HG02870 (cell line): Measurements from ENCODE around the gene PTGES3L.
"Not testable (repeated sequence)": the region's sequence is repeated elsewhere in the genome, so short reads cannot be mapped to it uniquely, and the experiment has no call there.

Source experiments
- ATAC-seq: cut with Tn5 transposase; IDR thresholded peaks from one replicate; pipeline ENCODE4 v1.9.1; 2021; ENCODE audit warnings: mild to moderate bottlenecking, moderate library complexity; ENCODE audit not compliant: unreplicated experiment

PTGES3L gene

GRCh38 chr17:43014649-43015542, 35.0 kb upstream of the PTGES3L start:
- ATAC-seq = no peak

DNA sequence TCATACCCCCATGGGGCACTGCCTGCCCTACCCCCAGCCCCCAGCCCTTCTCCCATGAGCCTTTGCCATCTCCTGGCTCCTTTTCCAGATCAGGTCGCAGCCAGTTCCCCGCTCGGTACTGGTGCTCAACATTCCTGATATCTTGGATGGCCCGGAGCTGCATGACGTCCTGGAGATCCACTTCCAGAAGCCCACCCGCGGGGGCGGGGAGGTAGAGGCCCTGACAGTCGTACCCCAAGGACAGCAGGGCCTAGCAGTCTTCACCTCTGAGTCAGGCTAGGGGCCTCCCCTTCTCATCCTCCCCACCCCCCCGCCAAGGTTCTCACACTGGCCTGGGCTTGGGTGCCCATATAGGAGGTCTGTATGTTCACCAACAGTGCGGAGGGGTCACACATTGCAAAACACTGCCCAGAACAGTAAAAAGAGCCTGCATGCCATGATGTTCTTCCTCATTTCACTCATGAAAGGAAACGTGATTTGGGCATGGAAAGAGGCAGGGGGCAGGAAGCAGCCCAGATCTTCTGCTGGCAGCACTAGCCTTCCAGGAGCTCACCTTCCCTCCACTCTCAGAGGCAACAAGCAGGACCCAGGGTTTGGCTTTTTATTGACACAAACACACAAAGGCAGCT, 34.3 kb upstream of the PTGES3L start:
- ATAC-seq = no peak

- no peak for ATAC-seq
These were observed 33.4 kb upstream of the PTGES3L start for GRCh38 chr17:43013296-43013695.

GRCh38 chr17:43011728-43012472, 32.0 kb upstream of the PTGES3L start:
- no peak for ATAC-seq

- no peak for ATAC-seq
These were observed 30.9 kb upstream of the PTGES3L start for GRCh38 chr17:43010667-43011308.

- no peak for ATAC-seq
These were observed 27.0 kb upstream of the PTGES3L start, which contains the start of gene IFI35 for GRCh38 chr17:43006639-43007551. Gene IFI35, plus strand, starts transcription at chr17:43006784. Its CDS starts 164 bp downstream, at chr17:43006948.

GRCh38 chr17:43003542-43004172, 23.8 kb upstream of the PTGES3L start:
- no peak for ATAC-seq

GRCh38 chr17:43000894-43001293, 21.0 kb upstream of the PTGES3L start:
- ATAC-seq = not testable (repeated sequence)

DNA sequence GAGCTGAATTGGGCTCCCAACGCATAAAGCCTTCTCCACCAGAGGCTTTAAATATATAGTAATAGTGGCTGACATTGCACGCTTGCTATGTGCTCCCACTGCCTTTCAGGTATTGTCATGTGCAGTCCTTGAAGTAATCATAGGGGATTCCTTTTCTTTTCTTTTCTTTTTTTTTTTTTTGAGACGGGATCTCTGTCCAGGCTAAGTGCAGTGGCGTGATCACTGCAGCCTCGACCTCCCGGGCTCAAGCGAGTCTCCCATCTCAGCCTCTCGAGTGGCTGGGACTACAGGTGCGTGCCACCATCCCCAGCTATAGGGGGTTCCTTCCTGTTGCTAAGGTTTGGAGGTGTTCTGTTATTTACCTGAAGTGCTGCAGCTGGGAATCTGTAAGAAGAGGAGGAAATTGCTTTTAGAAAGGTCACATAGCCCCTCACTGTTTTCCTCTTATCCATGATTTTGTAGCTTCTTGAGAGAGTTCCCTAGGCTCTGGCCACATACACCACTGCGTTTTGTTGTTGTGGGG, 19.2 kb upstream of the PTGES3L start:
- ATAC-seq = no peak

DNA sequence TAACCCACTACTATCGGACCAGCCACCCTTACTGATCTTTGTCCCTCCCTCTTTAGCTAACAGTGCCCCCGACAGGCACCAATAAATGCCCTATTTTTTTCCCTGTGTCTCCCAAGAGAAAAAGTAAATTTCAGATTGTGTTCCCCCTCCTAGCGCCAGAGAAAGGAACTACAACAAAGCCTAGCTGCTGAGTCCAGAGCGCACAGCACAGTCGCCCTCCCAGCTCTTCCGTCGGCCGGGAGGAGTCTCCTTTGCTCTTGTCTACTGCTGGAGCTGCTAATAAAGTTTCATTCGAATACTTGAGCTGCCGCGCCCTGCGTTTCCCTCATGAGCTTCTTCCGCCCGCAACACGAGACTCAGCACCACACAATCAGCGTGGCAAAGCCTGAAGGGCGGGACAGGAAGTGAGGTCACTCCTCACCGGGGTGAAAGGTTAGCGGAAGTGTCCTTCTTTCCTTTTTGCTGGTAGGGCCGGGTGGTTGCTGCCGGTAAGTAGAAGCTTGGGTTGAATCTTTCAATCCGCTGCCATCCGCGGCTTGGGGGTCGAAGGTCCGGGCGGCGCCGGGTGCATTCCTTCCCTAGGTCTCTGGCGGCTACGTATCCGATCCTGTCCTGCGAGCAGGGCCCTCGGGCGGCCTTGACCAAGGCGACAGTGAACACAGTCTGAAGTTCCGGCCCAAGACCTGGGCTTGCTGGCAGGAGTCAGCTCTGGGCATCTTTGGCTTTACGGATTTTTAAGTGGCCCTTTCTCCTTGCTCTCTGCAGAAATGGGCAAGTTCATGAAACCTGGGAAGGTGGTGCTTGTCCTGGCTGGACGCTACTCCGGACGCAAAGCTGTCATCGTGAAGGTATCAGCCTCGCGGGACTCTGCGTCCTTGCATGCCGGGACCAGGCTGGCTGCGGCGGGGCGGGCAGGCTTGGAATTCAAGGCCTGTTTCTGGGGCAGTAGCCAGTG, 18.4 kb upstream of the PTGES3L start, which contains the start of gene RPL27:
TSS of gene RPL27 (plus strand) at position 436 of the 955 bp plus-strand sequence. CDS start at position 768, 332 bp downstream.
- peak; percentile 93 for ATAC-seq

- ATAC-seq = no peak
These were observed 17.6 kb upstream of the PTGES3L start for GRCh38 chr17:42997390-42997983.

DNA sequence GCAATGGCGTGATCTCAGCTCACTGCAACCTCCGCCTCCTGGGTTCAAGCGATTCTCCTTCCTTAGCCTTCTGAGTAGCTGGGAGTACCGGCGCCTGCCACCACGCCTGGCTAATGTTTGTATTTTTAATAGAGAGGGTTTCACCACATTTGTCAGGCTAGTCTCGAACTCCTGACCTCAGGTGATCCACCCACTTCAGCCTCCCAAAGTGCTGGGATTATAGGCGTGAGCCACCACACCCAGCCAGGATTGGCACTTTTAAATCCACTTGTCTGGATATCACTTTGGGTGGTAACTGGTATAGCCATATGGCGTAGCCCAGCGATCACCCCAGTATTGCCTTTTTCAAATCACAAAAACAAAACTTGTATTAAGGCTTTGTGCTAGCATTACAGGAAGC, 14.0 kb upstream of the PTGES3L start:
- ATAC-seq = not testable (repeated sequence)

- ATAC-seq = no peak
These were observed 13.0 kb upstream of the PTGES3L start for GRCh38 chr17:42992872-42993271.

- no peak for ATAC-seq
These were observed 11.6 kb upstream of the PTGES3L start for GRCh38 chr17:42991471-42991870.

- ATAC-seq = no peak
These were observed 10.1 kb upstream of the PTGES3L start for GRCh38 chr17:42989726-42990652.

DNA sequence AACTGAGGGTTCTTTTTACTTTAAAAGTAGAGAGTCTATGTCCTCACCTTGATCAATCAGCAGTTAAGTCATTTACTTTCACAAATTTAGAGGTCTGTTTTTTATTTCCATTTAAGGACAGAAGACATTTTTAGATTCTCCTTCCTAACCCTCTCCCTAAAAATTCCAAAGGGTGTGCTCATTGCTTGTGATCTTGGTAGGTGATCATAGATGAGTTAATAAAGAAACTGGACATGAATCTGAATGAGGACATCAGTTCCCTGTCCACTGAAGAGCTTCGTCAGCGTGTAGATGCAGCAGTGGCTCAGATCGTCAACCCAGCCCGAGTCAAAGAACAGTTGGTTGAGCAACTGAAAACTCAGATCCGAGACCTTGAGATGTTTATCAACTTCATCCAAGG, 9.3 kb upstream of the PTGES3L start:
- no peak for ATAC-seq
